Panc1 (cell line): ENCODE measurements around the gene LRMDA. TPM values are rescaled to one million over a fixed set of nuclear protein-coding genes. Genes with fewer than 3 reads are reported as not detected.

Experiments used
- ATAC-seq: fragments of 200-7000 bp; cut with Tn5 transposase; 2 replicates; pipeline ENCODE4 v1.9.1; 2020; ENCODE audit warnings: mild to moderate bottlenecking, moderate library complexity
- BruUV-seq: library from RNA; stranded (reverse); fragments of 400-500 nt; replicated peaks from 2 replicates; lab custom pipeline; 2021; lab: Mats Ljungman, UMichigan
- CTCF ChIA-PET: fragments of 300-600 bp; sonication (Branson Sonifier 250); formaldehyde crosslinking; loops from one replicate; lab custom pipeline; 2022; ENCODE audit warnings: antibody characterized with exemption; lab: Charles Lee
- POLR2A ChIA-PET: fragments of 300-600 bp; sonication (Branson Sonifier 250); formaldehyde crosslinking; loops from one replicate; lab custom pipeline; 2022; ENCODE audit warnings: antibody characterized with exemption; lab: Charles Lee
- DNase-seq: peaks from one replicate; pipeline ENCODE4 v3.0.0-alpha.2; 2010; ENCODE audit warnings: low read depth, low spot score
- H3K27ac ChIP-seq: 2 replicates; pipeline ENCODE4 v1.5.1; 2011; ENCODE audit warnings: mild to moderate bottlenecking, low read length, inconsistent platforms
- H3K27me3 ChIP-seq: fragments of 200-500 bp; sonication (Bioruptor generic); 2 replicates; pipeline ENCODE4 v1.6.0; 2014; ENCODE audit warnings: low read length, inconsistent platforms; ENCODE audit not compliant: control insufficient read depth, insufficient read depth
- H3K36me3 ChIP-seq: fragments of 200-500 bp; sonication (Bioruptor generic); 2 replicates; pipeline ENCODE4 v1.5.1; 2014; ENCODE audit warnings: inconsistent platforms, mild to moderate bottlenecking, low read length, moderate library complexity; ENCODE audit not compliant: control insufficient read depth, insufficient read depth
- H3K4me1 ChIP-seq: 2 replicates; pipeline ENCODE4 v1.5.1; 2011; ENCODE audit warnings: inconsistent platforms, mild to moderate bottlenecking, low read length, moderate library complexity; ENCODE audit not compliant: control insufficient read depth, insufficient read depth
- H3K4me3 ChIP-seq, 2 experiments: 2 replicates each; pipeline ENCODE4 v1.5.1; 2011 to 2012; ENCODE audit warnings: low read depth in 2 of 2, low read length in 2 of 2, mild to moderate bottlenecking in 2 of 2, inconsistent platforms in 1 of 2, moderate library complexity in 1 of 2
- H3K9me3 ChIP-seq: fragments of 200-500 bp; sonication (Bioruptor generic); 2 replicates; pipeline ENCODE4 v1.5.1; 2014; ENCODE audit warnings: low read depth, mild to moderate bottlenecking, inconsistent platforms, low read length, moderate library complexity; ENCODE audit not compliant: control insufficient read depth, insufficient read depth
- POLR2AphosphoS5 ChIP-seq: IDR thresholded peaks from 2 replicates; pipeline ENCODE4 v1.6.1; 2012; ENCODE audit warnings: mild to moderate bottlenecking, low read depth, low read length, moderate library complexity
- SIN3A ChIP-seq: IDR thresholded peaks from 2 replicates; pipeline ENCODE4 v1.6.1; 2012; ENCODE audit warnings: low read depth, mild to moderate bottlenecking, low read length, moderate library complexity, borderline replicate concordance; ENCODE audit not compliant: insufficient read depth
- TCF7L2 ChIP-seq: IDR thresholded peaks from 2 replicates; pipeline ENCODE4 v1.6.1; 2011; ENCODE audit warnings: mild to moderate bottlenecking, low read depth, low read length, inconsistent platforms
- in situ Hi-C: cut with HindIII; loops from 2 replicates; pipeline ENCODE4 v1.10.0; 2016; ENCODE audit warnings: low sequenced_read_pairs, low pct_unique_long_range_greater_than_20kb
- intact Hi-C: fragments of 100-400 bp; cut with micrococcal nuclease; formaldehyde crosslinking; loops from one replicate; pipeline ENCODE4 v1.10.0; 2022; ENCODE audit not compliant: unreplicated experiment
- total RNA-seq: library from RNA; stranded (reverse); gene quantifications from one replicate; pipeline ENCODE4 v1.2.1, GENCODE V29; 2021; ENCODE audit not compliant: unreplicated experiment
- TF ChIP-seq, protein P1 (sequence below), 2 experiments: IDR thresholded peaks; 2 replicates each; pipeline ENCODE4 v1.6.1; 2011 to 2012; ENCODE audit warnings: low read depth in 2 of 2, control low read depth in 1 of 2, low read length in 1 of 2, mild to moderate bottlenecking in 1 of 2, moderate library complexity in 1 of 2; ENCODE audit not compliant: insufficient read depth in 1 of 2
- TF ChIP-seq, protein P2 (sequence below): fragments of 450-650 bp; IDR thresholded peaks from 2 replicates; pipeline ENCODE4 v1.5.1; 2017; ENCODE audit warnings: mild to moderate bottlenecking

The LRMDA gene
- total RNA-seq, 1 experiment from 2014 or later, result 1.2 TPM

- H3K36me3 ChIP-seq, result no peaks in the 10 kb centered on the region
- in situ Hi-C loops (no loop called here), intact Hi-C loops (no loop called here)
- ChIA-PET POLR2A (no interaction called here), CTCF (interaction anchor here (0.8 kb wide), 1 partner anchor 12 kb away, joined by 12 read pairs; no protein-coding TSS in a partner anchor)
- no TSS peak for BruUV-seq
- DNase-seq (no peak), ATAC-seq (no peak)
- H3K4me3 ChIP-seq, result no peak overlapping the region
- H3K9me3 ChIP-seq, result no peaks in the 10 kb centered on the region
- H3K27me3 ChIP-seq, result peaks cover 19% of the 10 kb centered on the region; the same call in 1 of the 2 replicates
- H3K4me1 ChIP-seq, result no peaks in the 10 kb centered on the region
- TF ChIP-seq POLR2AphosphoS5, result no peak
- no peak for TF ChIP-seq SIN3A
- TF ChIP-seq, protein P1, sequence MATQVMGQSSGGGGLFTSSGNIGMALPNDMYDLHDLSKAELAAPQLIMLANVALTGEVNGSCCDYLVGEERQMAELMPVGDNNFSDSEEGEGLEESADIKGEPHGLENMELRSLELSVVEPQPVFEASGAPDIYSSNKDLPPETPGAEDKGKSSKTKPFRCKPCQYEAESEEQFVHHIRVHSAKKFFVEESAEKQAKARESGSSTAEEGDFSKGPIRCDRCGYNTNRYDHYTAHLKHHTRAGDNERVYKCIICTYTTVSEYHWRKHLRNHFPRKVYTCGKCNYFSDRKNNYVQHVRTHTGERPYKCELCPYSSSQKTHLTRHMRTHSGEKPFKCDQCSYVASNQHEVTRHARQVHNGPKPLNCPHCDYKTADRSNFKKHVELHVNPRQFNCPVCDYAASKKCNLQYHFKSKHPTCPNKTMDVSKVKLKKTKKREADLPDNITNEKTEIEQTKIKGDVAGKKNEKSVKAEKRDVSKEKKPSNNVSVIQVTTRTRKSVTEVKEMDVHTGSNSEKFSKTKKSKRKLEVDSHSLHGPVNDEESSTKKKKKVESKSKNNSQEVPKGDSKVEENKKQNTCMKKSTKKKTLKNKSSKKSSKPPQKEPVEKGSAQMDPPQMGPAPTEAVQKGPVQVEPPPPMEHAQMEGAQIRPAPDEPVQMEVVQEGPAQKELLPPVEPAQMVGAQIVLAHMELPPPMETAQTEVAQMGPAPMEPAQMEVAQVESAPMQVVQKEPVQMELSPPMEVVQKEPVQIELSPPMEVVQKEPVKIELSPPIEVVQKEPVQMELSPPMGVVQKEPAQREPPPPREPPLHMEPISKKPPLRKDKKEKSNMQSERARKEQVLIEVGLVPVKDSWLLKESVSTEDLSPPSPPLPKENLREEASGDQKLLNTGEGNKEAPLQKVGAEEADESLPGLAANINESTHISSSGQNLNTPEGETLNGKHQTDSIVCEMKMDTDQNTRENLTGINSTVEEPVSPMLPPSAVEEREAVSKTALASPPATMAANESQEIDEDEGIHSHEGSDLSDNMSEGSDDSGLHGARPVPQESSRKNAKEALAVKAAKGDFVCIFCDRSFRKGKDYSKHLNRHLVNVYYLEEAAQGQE (IDR thresholded peaks at IDR 0.05; ENCODE audit: insufficient read depth in 1 of 2, low read depth in 2 of 2, low read length in 1 of 2), result no peak
- TF ChIP-seq, protein P2, sequence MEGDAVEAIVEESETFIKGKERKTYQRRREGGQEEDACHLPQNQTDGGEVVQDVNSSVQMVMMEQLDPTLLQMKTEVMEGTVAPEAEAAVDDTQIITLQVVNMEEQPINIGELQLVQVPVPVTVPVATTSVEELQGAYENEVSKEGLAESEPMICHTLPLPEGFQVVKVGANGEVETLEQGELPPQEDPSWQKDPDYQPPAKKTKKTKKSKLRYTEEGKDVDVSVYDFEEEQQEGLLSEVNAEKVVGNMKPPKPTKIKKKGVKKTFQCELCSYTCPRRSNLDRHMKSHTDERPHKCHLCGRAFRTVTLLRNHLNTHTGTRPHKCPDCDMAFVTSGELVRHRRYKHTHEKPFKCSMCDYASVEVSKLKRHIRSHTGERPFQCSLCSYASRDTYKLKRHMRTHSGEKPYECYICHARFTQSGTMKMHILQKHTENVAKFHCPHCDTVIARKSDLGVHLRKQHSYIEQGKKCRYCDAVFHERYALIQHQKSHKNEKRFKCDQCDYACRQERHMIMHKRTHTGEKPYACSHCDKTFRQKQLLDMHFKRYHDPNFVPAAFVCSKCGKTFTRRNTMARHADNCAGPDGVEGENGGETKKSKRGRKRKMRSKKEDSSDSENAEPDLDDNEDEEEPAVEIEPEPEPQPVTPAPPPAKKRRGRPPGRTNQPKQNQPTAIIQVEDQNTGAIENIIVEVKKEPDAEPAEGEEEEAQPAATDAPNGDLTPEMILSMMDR, result no peak
- TF ChIP-seq TCF7L2, result no peak
- no peak overlapping the region for H3K27ac ChIP-seq
These were observed 16.9 kb upstream of the LRMDA start for GRCh38 chr10:75414527-75414926.

GRCh38 chr10:75417522-75417927 is 13.9 kb upstream of the LRMDA start:
- intact Hi-C loops, result no loop called here
- Histone ChIP-seq H3K36me3 (no peaks in the 10 kb centered on the region), H3K27ac (no peak overlapping the region), H3K4me1 (no peaks in the 10 kb centered on the region), H3K9me3 (no peaks in the 10 kb centered on the region), H3K4me3 (no peak overlapping the region), H3K27me3 (peaks cover 13% of the 10 kb centered on the region; the same call in 1 of the 2 replicates)
- no peak for ATAC-seq
- CTCF ChIA-PET, result no interaction called here
- POLR2A ChIA-PET, result no interaction called here
- in situ Hi-C loops, result no loop called here
- TF ChIP-seq, protein P1 (IDR thresholded peaks at IDR 0.05; ENCODE audit: insufficient read depth in 1 of 2, low read depth in 2 of 2, low read length in 1 of 2), result no peak
- TF ChIP-seq, protein P2, result no peak
- TF ChIP-seq POLR2AphosphoS5 (no peak), SIN3A (no peak)
- DNase-seq, result no peak
- no TSS peak for BruUV-seq
